ENCODE data around the gene ORC2.

GRCh38 chr2:200976710-200977109 lies 13.2 kb upstream of the ORC2 start:
- TF ChIP-seq CTCF (IDR thresholded peaks at IDR 0.05), result no peak
- no peak for TF ChIP-seq POLR2A (IDR thresholded peaks at IDR 0.05)
